ENCODE data around the gene RPS19.

- TF ChIP-seq CTCF (IDR thresholded peaks at IDR 0.05; ENCODE audit: low read depth, low read length, poor library complexity, severe bottlenecking) (no peak), EZH2phosphoT487 (IDR thresholded peaks at IDR 0.05; ENCODE audit: borderline replicate concordance, low read length) (no peak)
These were observed 10.4 kb downstream of the RPS19 start for GRCh38 chr19:41870401-41870873.

Data from DOHH2 (cell line).